ENCODE data around the gene SYT2. TPM values are rescaled to one million over a fixed set of nuclear protein-coding genes. Genes with fewer than 3 reads are reported as not detected.
A peak's percentile ranks its signal among the peaks of the same experiment; 100 is the strongest.

Gene SYT2
- total RNA-seq, 1 experiment from 2014 or later: not detected

- TF ChIP-seq ZNF274 (IDR thresholded peaks at IDR 0.05; ENCODE audit: low read depth, low read length) (no peak), EGR1 (IDR thresholded peaks at IDR 0.05; ENCODE audit: low read depth) (no peak), CEBPB (IDR thresholded peaks at IDR 0.05; ENCODE audit: low read depth) (no peak), EZH2phosphoT487 (IDR thresholded peaks at IDR 0.05; ENCODE audit: borderline replicate concordance) (no peak)
Observed at GRCh38 chr1:202586871-202587270, 123.4 kb downstream of the SYT2 start (continued).

GRCh38 chr1:202586018-202586821, 124.0 kb downstream of the SYT2 start:
- intact Hi-C loops (cut with micrococcal nuclease): no loop called here
- Histone ChIP-seq H3K27me3 (ENCODE audit: insufficient read depth, low read length) (no peaks in the 10 kb centered on the region), H2AFZ (ENCODE audit: low read depth, low read length, poor library complexity, severe bottlenecking) (no peak overlapping the region), H3K4me1 (ENCODE audit: control insufficient read depth in 1 of 2, insufficient read depth in 2 of 2, low read length in 2 of 2) (peaks cover 22 to 51% of the 10 kb centered on the region in 2 experiments), H3K79me2 (ENCODE audit: insufficient read depth, low read length) (no peaks in the 10 kb centered on the region), H3K27ac (ENCODE audit: low read depth, low read length) (no peak overlapping the region), H3K9me2 (ENCODE audit: insufficient read depth) (no peaks in the 10 kb centered on the region), H3K4me3 (replicated peaks in 1 of 2; ENCODE audit: low read depth in 1 of 2, low read length in 2 of 2) (no peak overlapping the region), H4K20me1 (ENCODE audit: insufficient read depth) (no peaks in the 10 kb centered on the region), H3K36me3 (ENCODE audit: control insufficient read depth in 1 of 2, insufficient read depth in 2 of 2, low read length in 2 of 2) (no peaks in the 10 kb centered on the region), H3K4me2 (ENCODE audit: low read length) (peak overlapping the region; percentile 20; the same call in 1 of the 2 replicates), H3K9ac (ENCODE audit: low read length) (peak overlapping the region; percentile 15; the same call in 1 of the 2 replicates), H3K9me3 (ENCODE audit: control insufficient read depth in 1 of 2, insufficient read depth in 1 of 2, low read depth in 1 of 2, low read length in 2 of 2) (no peaks in the 10 kb centered on the region)
- RAD21 ChIA-PET (ENCODE audit: low non-redundant PET in 1 of 2, low total read pairs in 2 of 2, uncharacterized antibody in 2 of 2, unreplicated experiment in 2 of 2): no interaction called here
- no TSS peak for BruUV-seq (replicated peaks)
- POLR2A ChIA-PET: no interaction called here
- DNase-seq (ENCODE audit: low read depth, low spot score) (no peak), ATAC-seq (no peak)
- CTCF ChIA-PET: interaction anchor here (1.6 kb wide), 1 partner anchor 14 kb away, joined by 5 read pairs; no protein-coding TSS in a partner anchor
- TF ChIP-seq POLR2A (IDR thresholded peaks at IDR 0.05; ENCODE audit: borderline replicate concordance, extremely low read depth, insufficient read depth, insufficient read length) (no peak), REST (IDR thresholded peaks at IDR 0.05; ENCODE audit: low read depth) (no peak), CEBPB (IDR thresholded peaks at IDR 0.05; ENCODE audit: low read depth) (no peak), ATF3 (IDR thresholded peaks at IDR 0.05) (no peak), EZH2 (IDR thresholded peaks at IDR 0.05) (no peak), JUND (IDR thresholded peaks at IDR 0.05) (no peak), POLR2AphosphoS5 (IDR thresholded peaks at IDR 0.05; ENCODE audit: low read depth, low read length) (no peak), SP1 (IDR thresholded peaks at IDR 0.05; ENCODE audit: low read depth) (no peak), MAX (IDR thresholded peaks at IDR 0.05) (no peak), ELF1 (IDR thresholded peaks at IDR 0.05; ENCODE audit: borderline replicate concordance, low read depth) (no peak), ZBTB33 (IDR thresholded peaks at IDR 0.05; ENCODE audit: extremely low read depth, insufficient replicate concordance, low read length) (no peak), YY1 (IDR thresholded peaks at IDR 0.05; ENCODE audit: extremely low read depth, insufficient replicate concordance, low read depth, low read length) (no peak), EZH2phosphoT487 (IDR thresholded peaks at IDR 0.05; ENCODE audit: borderline replicate concordance) (no peak), SRF (IDR thresholded peaks at IDR 0.05; ENCODE audit: low read depth) (no peak), ZNF274 (IDR thresholded peaks at IDR 0.05; ENCODE audit: low read depth, low read length) (no peak)
